KOPT-K1 (cell line): Measurements from ENCODE around the gene GRID1.

Source experiments
- H3K27ac ChIP-seq: fragments of 200-600 bp; sonication (generic); 2 replicates; pipeline ENCODE4 v1.5.1; 2016; ENCODE audit warnings: antibody characterized with exemption, mild to moderate bottlenecking, low read depth, low read length; ENCODE audit not compliant: poor library complexity, severe bottlenecking
- H3K36me3 ChIP-seq: fragments of 200-600 bp; sonication (generic); 2 replicates; pipeline ENCODE4 v1.5.1; 2017; ENCODE audit warnings: antibody characterized with exemption, mild to moderate bottlenecking, low read length, moderate library complexity; ENCODE audit not compliant: insufficient read depth
- H3K9me3 ChIP-seq: fragments of 200-600 bp; sonication (generic); 2 replicates; pipeline ENCODE4 v1.5.1; 2017; ENCODE audit warnings: antibody characterized with exemption, low read length, mild to moderate bottlenecking; ENCODE audit not compliant: insufficient read depth, poor library complexity, severe bottlenecking

Gene GRID1

DNA sequence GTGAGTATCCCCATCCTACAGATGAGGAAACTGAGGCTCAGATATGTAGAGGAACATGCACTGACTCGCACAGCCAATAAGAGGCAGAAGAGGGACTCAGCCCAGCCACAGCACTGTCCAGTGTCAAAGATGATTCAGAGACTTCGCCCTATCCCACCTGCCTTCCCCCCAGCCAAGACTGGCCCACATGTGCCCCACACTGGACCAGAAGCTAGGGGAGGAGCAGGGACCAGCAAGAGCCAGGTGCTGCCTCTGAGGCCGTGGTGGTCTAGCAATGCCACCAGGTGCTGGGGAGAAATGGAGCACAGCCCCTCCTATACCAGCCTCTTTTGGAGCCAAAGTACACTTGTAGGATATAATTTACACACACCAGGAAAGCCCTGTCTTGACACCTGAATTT, 22.3 kb downstream of the GRID1 start:
- no peaks in the 10 kb centered on the region for H3K36me3 ChIP-seq
- no peaks in the 10 kb centered on the region for H3K9me3 ChIP-seq
- no peak overlapping the region for H3K27ac ChIP-seq

DNA sequence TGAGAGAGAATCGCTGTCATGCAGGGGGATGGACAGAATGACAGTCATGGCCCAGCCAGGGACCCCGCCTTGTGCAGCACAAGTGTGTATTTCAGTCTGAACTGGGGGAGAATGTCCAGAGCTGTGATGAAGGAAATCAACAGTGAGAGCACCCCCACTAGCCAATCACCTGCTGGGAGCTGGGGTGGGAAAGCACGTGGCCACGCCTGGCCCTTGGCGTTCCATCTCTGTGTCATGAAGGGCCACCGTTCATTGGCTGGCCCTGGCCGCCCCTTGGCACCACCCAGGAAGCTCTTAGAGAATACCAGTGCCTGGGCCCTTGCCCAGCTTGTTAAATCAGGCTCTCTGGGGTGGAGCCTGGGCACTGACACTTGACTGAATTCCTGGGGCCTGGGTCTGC, 22.8 kb downstream of the GRID1 start:
- Histone ChIP-seq H3K36me3 (no peaks in the 10 kb centered on the region), H3K9me3 (no peaks in the 10 kb centered on the region), H3K27ac (no peak overlapping the region)

DNA sequence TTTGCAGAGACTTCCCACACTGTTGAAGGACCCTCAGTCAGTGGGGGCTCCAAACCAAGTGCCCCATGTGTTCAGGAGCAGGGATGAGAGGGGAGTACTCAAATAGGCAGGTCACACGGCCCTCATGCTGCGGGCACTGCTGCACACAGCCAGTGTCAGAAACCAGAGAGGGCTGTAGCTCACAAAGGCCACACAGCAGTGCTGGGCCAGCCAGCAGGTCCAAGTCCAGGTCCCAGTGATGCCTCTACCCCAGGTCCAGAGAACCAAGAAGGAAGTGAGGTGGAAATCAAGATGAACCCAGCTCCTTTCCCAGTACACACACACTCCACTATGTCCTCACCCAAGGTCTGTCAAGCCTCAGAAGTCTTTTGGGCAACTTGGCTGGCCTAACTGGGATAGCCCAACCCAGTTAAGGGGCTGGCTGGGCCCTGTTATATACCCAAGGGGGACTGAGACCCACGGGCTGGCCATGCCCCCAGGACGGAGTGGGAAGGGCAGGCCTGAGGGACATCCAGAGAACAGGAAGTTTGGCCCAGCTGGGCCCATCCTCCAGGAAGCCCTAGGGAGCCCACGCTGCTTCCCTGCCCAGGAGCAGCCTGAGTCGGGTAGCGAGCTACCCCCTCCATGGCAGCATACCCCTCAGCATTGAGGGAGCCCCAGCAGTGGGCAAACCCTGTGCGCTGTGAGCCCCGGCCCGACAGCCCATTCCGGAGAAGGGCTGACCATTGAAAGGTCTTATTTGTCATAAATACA, 24.3 kb downstream of the GRID1 start:
- H3K9me3 ChIP-seq, result no peaks in the 10 kb centered on the region
- H3K36me3 ChIP-seq, result no peaks in the 10 kb centered on the region
- no peak overlapping the region for H3K27ac ChIP-seq

DNA sequence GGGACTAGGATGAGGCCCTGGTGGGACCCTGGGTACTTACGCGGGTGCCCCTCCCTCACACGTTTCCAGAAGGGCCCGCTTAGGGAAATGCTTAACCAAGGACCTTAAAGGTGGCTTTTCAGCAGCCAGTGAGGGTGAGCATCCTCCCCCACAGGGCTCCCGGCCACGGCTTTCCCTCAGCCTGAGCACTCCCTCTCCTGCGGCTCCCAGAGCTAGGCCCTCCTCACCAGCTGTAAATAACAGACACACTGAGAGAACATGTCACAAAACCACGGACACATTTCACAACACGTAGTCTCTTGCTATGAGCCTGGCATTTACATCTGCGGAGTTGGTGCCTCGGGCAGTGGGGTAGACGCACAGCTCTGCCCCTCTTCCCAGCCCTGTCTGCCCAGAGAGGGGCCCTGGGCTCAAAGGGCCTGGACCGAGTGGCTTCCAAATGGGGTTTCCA, 25.2 kb downstream of the GRID1 start:
- H3K9me3 ChIP-seq, result no peaks in the 10 kb centered on the region
- H3K36me3 ChIP-seq, result no peaks in the 10 kb centered on the region
- H3K27ac ChIP-seq, result no peak overlapping the region

DNA sequence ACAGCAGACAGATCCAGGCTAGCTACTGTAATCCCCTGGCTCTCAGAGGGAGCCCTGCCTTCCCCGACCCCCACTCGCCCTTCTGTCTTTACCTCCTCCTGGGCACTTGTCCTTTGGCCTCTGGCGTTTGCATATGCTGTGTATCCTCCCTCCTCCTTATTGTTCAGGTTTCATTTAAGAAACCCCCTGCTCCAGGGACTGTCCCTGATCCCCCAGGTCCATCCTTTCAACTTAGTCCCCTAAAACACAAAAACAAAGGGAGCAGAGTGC, 25.7 kb downstream of the GRID1 start:
- no peaks in the 10 kb centered on the region for H3K36me3 ChIP-seq
- no peak overlapping the region for H3K27ac ChIP-seq
- H3K9me3 ChIP-seq, result no peaks in the 10 kb centered on the region

DNA sequence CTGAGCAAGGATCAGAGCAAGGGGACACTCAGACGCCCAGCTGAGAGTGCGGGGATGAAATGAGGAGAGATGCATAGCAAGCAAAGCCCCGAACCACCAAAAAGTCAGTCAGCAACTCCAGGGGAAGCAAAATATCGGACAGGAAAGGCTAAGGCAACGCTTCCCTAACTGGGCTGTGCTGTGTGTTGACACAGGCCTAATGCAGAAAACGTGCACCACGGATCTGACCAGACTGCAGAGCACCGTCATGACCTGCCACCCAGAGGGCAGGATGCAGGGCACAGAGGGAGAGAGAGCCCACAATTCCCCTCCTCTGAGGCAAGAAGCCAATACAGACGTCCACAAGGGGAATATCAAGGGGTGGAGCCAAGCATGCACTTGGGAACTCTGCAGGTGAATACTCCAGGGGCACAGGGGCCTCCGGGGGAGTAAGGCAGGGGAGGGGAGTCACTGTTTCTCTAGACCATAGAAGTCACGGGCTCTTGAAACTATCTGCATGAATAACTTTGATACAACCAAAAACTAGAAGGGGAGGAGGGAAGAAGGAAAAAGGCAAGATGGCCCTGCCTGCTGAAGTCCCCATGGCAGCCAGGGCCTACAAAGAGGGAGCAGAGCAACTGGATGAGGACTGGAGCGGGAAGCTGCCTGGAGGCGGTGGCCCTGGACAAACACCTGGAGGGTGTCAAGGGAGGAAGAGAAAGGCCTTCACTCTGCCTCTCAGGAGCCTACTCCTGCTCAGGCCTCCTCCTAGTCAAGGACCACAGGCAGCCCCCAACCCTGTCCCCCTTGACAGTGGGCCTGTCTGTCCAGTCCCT, 26.2 kb downstream of the GRID1 start:
- H3K36me3 ChIP-seq, result no peaks in the 10 kb centered on the region
- H3K27ac ChIP-seq, result no peak overlapping the region
- H3K9me3 ChIP-seq, result no peaks in the 10 kb centered on the region

DNA sequence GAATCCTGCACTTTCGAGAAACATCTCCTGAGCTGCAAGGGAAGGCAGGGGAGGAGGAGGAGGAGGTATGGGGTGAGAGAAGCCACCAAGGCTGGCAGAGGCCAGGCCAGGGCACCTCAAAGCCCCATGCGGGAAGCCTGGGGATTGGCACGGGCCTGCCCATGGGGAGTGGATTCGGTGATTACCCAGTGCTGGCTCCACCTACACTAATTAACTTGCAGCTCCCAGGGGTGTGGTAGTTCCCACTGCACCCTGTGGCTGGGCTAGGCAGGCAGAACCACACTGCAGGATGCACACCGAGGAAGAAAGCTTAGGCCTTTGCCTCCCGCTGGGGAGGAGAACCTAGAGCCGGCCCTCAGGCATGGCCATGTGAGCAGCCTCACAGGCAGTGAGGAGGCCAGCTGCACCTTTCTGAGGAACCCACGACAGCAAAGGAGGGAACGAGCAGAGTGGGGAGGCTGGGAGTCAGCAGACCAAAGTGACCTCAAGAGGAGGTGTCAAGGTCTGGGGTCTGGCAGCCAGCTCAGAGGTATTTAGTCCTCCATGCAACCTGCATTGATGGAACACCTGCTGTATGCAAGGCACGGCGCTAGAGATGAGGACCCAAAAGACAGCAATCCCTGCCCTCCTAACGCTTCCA, 27.2 kb downstream of the GRID1 start:
- Histone ChIP-seq H3K27ac (no peak overlapping the region), H3K36me3 (no peaks in the 10 kb centered on the region), H3K9me3 (no peaks in the 10 kb centered on the region)

DNA sequence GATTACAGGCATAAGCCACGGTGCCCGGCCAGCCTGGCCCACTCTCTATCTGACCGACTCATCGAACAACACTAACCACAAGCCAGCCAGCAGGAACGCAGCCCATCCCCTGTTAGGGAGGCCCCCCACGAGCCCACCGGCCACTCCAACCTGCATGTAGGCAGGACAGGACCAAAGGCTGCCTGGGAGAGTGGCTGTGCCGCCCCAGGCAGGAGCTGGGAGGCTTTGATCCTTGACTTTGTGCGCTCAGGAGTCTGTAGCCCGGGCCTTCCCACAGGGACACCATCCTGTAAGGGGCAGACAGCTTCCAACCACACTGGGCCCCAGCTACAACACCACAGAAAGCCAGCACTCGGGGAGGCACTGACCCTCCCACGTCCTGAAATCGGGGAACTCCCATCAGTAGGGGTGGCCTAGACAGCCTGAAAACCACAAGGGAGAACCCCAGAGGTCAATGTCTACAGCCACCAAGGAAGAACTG, 29.4 kb downstream of the GRID1 start:
- H3K36me3 ChIP-seq, result no peaks in the 10 kb centered on the region
- no peaks in the 10 kb centered on the region for H3K9me3 ChIP-seq
- H3K27ac ChIP-seq, result no peak overlapping the region

DNA sequence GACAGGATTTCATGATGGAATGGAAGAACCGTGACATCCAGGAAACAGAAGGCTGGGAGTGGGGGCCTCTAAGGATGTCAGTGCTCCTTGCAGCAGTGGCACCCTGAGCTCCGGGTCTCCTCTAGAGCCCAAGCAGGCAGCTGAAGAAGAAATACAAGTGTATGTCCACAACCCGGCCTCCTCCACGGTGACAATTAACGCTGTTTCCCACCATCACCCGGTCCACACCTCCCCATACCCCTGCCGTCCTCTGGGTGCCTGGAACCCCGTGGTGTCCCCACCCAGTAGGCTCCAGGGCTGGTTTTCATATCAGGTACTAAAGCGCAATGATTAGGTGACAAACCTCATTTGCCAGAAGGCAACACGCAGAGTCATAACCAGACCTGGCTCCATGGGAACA, 30.3 kb downstream of the GRID1 start:
- Histone ChIP-seq H3K9me3 (no peaks in the 10 kb centered on the region), H3K27ac (no peak overlapping the region), H3K36me3 (no peaks in the 10 kb centered on the region)

DNA sequence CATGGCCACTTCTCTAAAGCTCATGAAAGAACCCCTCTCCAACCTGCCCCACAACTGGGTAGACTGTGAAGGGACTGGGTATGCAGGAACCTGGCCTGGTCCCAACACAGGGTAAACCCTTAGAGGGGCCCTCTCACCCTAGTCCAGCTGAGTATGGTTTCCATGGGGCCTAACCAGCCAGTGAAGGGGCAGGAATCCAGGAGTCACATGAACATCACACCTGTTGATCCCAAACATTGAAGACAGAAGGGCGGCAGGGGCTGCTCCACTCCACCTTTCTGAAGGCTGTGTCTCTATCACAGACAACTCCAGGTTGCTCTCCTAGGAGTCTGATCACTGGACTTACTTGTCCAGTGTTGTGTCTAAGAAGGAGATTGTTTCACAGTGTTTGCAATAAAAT, 30.8 kb downstream of the GRID1 start:
- H3K36me3 ChIP-seq, result no peaks in the 10 kb centered on the region
- H3K9me3 ChIP-seq, result no peaks in the 10 kb centered on the region
- H3K27ac ChIP-seq, result no peak overlapping the region

DNA sequence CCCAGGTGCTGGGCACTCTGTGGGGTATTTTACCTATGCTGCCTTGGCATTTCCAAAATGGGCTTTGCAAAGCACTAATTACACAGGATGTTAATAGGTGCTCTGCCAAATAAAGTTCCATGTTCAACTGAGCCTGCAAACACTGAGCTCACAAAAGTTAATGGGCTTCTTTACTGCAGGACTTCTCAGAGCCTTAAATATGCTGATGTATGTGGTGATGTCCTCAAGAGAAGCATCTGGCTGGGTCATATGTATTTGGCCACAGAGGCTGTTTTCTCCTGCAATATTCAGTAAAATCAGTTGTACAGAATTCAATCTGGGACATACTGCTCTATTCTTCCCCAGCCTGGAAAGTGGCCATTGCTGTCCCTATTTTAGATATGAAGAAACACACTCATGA, 31.3 kb downstream of the GRID1 start:
- Histone ChIP-seq H3K36me3 (no peaks in the 10 kb centered on the region), H3K27ac (no peak overlapping the region), H3K9me3 (no peaks in the 10 kb centered on the region)

DNA sequence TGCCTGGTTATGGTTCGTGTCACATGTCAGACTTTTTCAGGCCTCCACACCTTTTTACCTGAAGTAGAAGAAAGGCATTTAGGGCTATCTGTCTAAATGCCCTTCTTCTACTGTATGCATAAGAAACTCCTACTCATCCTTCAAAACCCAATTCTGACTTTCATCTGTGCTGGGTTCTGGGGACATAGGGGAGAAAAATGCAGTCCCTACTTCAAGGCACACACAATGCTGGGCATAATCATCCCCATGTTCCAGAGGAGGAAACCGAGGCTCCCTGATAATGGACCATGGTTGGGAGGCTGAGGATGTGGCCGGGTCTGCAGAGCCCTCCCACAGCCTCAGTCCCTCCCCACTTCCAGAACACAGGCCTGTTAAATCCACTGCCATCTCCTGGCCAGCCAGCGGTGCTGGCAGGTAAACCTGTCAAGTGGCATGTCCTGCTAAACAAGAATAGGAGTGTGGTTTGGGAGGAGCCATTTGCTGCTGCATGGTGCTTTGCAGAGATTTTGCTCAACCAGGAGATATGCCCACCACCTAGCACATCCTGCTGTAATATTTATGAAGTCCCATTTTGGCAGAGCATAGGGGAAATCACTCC, 32.0 kb downstream of the GRID1 start:
- Histone ChIP-seq H3K9me3 (no peaks in the 10 kb centered on the region), H3K36me3 (no peaks in the 10 kb centered on the region), H3K27ac (no peak overlapping the region)

DNA sequence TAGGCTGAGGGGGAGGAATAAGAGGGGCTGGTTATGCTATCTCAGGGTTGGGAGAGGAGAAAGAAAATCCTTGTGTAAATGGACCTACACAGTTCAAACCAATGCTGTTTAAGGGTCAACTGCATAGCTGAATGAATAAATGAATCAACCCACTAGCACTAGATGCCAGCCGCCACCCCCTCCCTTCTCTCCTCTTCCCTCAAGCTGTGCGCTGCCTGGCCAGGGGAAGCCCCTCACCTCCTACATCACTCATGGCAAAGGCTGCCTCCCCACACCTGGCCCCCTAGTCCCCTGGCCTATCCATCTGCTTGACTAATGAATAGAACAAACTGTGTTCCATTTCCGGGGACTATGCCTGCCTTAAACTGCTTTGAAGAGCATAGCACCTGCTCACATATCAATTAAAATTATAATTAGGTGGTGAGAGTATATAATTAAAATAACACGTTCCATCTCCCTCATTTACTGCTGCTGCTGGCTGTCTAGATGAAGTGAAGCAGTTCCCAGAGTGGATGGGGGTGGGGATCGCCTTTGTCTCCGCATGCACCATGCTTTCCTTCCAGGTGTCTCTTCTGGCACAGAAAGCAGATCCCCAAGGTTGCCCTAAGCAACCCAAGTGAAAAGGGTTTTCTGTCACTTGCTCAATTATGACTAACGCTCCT, 32.6 kb downstream of the GRID1 start:
- Histone ChIP-seq H3K36me3 (no peaks in the 10 kb centered on the region), H3K27ac (no peak overlapping the region), H3K9me3 (no peaks in the 10 kb centered on the region)

DNA sequence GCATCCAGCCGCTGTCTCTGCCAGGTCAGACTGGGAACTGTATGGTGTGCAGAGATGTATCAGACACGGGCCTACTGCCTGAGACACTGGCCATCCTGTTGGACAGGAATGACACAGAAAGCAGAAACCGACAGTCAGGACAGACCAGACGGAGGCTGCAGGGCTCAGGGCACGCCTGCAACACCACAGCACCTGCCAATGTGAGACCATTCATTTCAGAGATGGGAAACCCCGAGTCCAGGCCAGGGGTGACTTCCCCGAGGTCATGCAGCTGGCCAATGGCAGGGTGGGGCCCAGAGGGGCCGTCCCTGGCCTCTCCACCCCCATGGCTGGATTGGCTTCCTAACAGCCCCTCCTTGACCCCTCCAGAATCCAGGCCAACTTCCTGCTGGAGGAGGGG, 34.7 kb downstream of the GRID1 start:
- H3K9me3 ChIP-seq, result no peaks in the 10 kb centered on the region
- no peaks in the 10 kb centered on the region for H3K36me3 ChIP-seq
- H3K27ac ChIP-seq, result no peak overlapping the region
